Uterus (tissue), 4 donors: ENCODE measurements around the gene PSMB10. TPM values are rescaled to one million over a fixed set of nuclear protein-coding genes. Genes with fewer than 3 reads are reported as not detected.
"Not testable (repeated sequence)": the region's sequence is repeated elsewhere in the genome, so short reads cannot be mapped to it uniquely, and the experiment has no call there.

ENCODE experiments used
- DNase-seq, 2 donors: peaks; one replicate each; pipeline ENCODE4 v3.0.0-alpha.2; 2019 to 2020
- H3K27ac ChIP-seq, 2 donors: fragments of 200-600 bp; sonication (generic); 1 replicate in 1 of 2; 2 replicates in 1 of 2; pipeline ENCODE4 v1.5.1; 2016 to 2018
- H3K27me3 ChIP-seq, 2 donors: fragments of 200-600 bp; sonication (generic); one replicate each; pipeline ENCODE4 v1.5.1; 2018 to 2019; ENCODE audit warnings: control low read depth in 1 of 2
- H3K36me3 ChIP-seq, 2 donors: fragments of 200-600 bp; sonication (generic); one replicate each; pipeline ENCODE4 v1.5.1; 2019; ENCODE audit warnings: control low read depth in 1 of 2
- H3K4me1 ChIP-seq, 2 donors: fragments of 200-600 bp; sonication (generic); one replicate each; pipeline ENCODE4 v1.5.1; 2018 to 2019; ENCODE audit warnings: control low read depth in 1 of 2
- H3K4me3 ChIP-seq, 2 donors: fragments of 200-600 bp; sonication (generic); 1 replicate in 1 of 2; 2 replicates in 1 of 2; pipeline ENCODE4 v1.5.1; 2018 to 2019; ENCODE audit warnings: mild to moderate bottlenecking in 1 of 2
- H3K9me3 ChIP-seq, 2 donors: fragments of 200-600 bp; sonication (generic); one replicate each; pipeline ENCODE4 v1.5.1; 2019; ENCODE audit warnings: control low read depth in 1 of 2
- CTCF ChIP-seq, 4 experiments: fragments of 200-600 bp in 2 of 4; fragments of 450-650 bp in 2 of 4; sonication (generic) in 2 of 4; IDR thresholded peaks; one replicate each; pipeline ENCODE4 v1.5.1; 2016 to 2019; ENCODE audit warnings: antibody characterized with exemption in 4 of 4, mild to moderate bottlenecking in 2 of 4, moderate library complexity in 1 of 4
- POLR2A ChIP-seq, 2 donors: fragments of 450-650 bp; IDR thresholded peaks; one replicate each; pipeline ENCODE4 v1.6.1; 2016; ENCODE audit warnings: antibody characterized with exemption in 2 of 2, mild to moderate bottlenecking in 1 of 2, moderate library complexity in 1 of 2
- intact Hi-C: fragments of 100-400 bp; cut with DNase I; formaldehyde crosslinking; loops from one replicate; pipeline ENCODE4 v1.15.1; 2023; ENCODE audit warnings: low total_unique reads
- total RNA-seq, 4 donors: library from RNA; depleted of rRNA in 3 of 4; stranded (reverse); fragments of >200 nt in 3 of 4; gene quantifications; one replicate each; pipeline versions ENCODE4 v1.1.0 to v1.2.4, GENCODE V29; 2014 to 2023
- donor health status: DM: yes; HTN: yes; CAD: no.

The PSMB10 gene
- total RNA-seq, 4 donors from 2014 or later = 9.5 to 30.7 (median 15.3) TPM

- Histone ChIP-seq H3K4me1 (no peaks in the 10 kb centered on the region), H3K27ac (peak overlapping the region in 1 of 2 donors; percentile 23), H3K4me3 (no peak overlapping the region), H3K36me3 (no peaks in the 10 kb centered on the region), H3K27me3 (no peaks in the 10 kb centered on the region), H3K9me3 (no peaks in the 10 kb centered on the region)
- intact Hi-C loops = no loop called here
- no peak for TF ChIP-seq CTCF (IDR thresholded peaks at IDR 0.05)
- no peak for TF ChIP-seq POLR2A (IDR thresholded peaks at IDR 0.05)
- no peak for DNase-seq
These were observed 5.0 kb upstream of the PSMB10 start for GRCh38 chr16:67941469-67942199.

- Histone ChIP-seq H3K4me1 (no peaks in the 10 kb centered on the region), H3K27me3 (no peaks in the 10 kb centered on the region)
- intact Hi-C loops = no loop called here
These were observed 3.9 kb upstream of the PSMB10 start for GRCh38 chr16:67940446-67941089.

GRCh38 chr16:67939507-67940445, 3.1 kb upstream of the PSMB10 start:
- Histone ChIP-seq H3K4me1 (peaks cover 0 to 3% of the 10 kb centered on the region in 2 donors), H3K27me3 (no peaks in the 10 kb centered on the region), H3K27ac (no peak overlapping the region), H3K36me3 (no peaks in the 10 kb centered on the region), H3K4me3 (no peak overlapping the region), H3K9me3 (no peaks in the 10 kb centered on the region)
- TF ChIP-seq CTCF (IDR thresholded peaks at IDR 0.05) = no peak
- TF ChIP-seq POLR2A (IDR thresholded peaks at IDR 0.05) = no peak
- no peak for DNase-seq
- intact Hi-C loops = no loop called here

More at GRCh38 chr16:67940446-67941089, 3.9 kb upstream of the PSMB10 start:
- no peak for TF ChIP-seq POLR2A (IDR thresholded peaks at IDR 0.05)
- TF ChIP-seq CTCF (IDR thresholded peaks at IDR 0.05) = no peak
- no peaks in the 10 kb centered on the region for H3K36me3 ChIP-seq
- no peak overlapping the region for H3K27ac ChIP-seq
- H3K9me3 ChIP-seq = no peaks in the 10 kb centered on the region
- DNase-seq = no peak
- no peak overlapping the region for H3K4me3 ChIP-seq

GRCh38 chr16:67937713-67938112, 1.1 kb upstream of the PSMB10 start:
- H3K36me3 ChIP-seq, DNase-seq, intact Hi-C loops, H3K9me3 ChIP-seq, H3K27me3 ChIP-seq, H3K4me3 ChIP-seq, H3K4me1 ChIP-seq, H3K27ac ChIP-seq: not testable (repeated sequence)

GRCh38 chr16:67936880-67937605, 393 bp upstream of the PSMB10 start:
- Histone ChIP-seq H3K4me1 (peaks cover 0 to 3% of the 10 kb centered on the region in 2 donors), H3K27ac (peak overlapping the region; percentile 85 to 91), H3K36me3 (no peaks in the 10 kb centered on the region), H3K9me3 (no peaks in the 10 kb centered on the region), H3K27me3 (no peaks in the 10 kb centered on the region), H3K4me3 (peak overlapping the region; percentile 72 to 79)
- no peak for DNase-seq
- TF ChIP-seq POLR2A (IDR thresholded peaks at IDR 0.05) (no peak), CTCF (IDR thresholded peaks at IDR 0.05) (no peak)
- intact Hi-C loops = no loop called here
